HepG2 (cell line): ENCODE data around the gene GEMIN8. TPM values are rescaled to one million over a fixed set of nuclear protein-coding genes. Genes with fewer than 3 reads are reported as not detected.
A peak's percentile ranks its signal among the peaks of the same experiment; 100 is the strongest.

ENCODE experiments used
- AGO2 ChIP-seq: fragments of 200-400 bp; formaldehyde crosslinking; optimal IDR thresholded peaks from 2 replicates; pipeline ENCODE3; 2017; ENCODE audit warnings: mild to moderate bottlenecking, low read depth, low read length, moderate library complexity
- ATF2 ChIP-seq: sonication (generic); formaldehyde crosslinking; IDR thresholded peaks from 2 replicates; pipeline ENCODE4 v1.4.0; 2020; ENCODE audit warnings: missing genetic modification reagents
- GLI4 ChIP-seq: sonication (generic); formaldehyde crosslinking; IDR thresholded peaks from 2 replicates; pipeline ENCODE4 v1.5.1; 2020; ENCODE audit warnings: missing genetic modification reagents, mild to moderate bottlenecking, moderate library complexity, borderline replicate concordance
- GMEB2 ChIP-seq: IDR thresholded peaks from 2 replicates; pipeline ENCODE4 v1.6.1; 2016; ENCODE audit warnings: missing biosample characterization, missing genetic modification reagents, low read depth
- KDM5B ChIP-seq: sonication (generic); formaldehyde crosslinking; IDR thresholded peaks from 2 replicates; pipeline ENCODE4 v1.4.0; 2020; ENCODE audit warnings: missing genetic modification reagents, mild to moderate bottlenecking, borderline replicate concordance
- NFAT5 ChIP-seq: sonication (generic); formaldehyde crosslinking; IDR thresholded peaks from 2 replicates; pipeline ENCODE4 v1.4.0; 2020; ENCODE audit warnings: missing genetic modification reagents
- NONO ChIP-seq, 2 experiments: fragments of 450-650 bp in 1 of 2; sonication (generic) in 1 of 2; formaldehyde crosslinking in 1 of 2; IDR thresholded peaks in 1 of 2; conservative IDR thresholded peaks in 1 of 2; 2 replicates each; pipeline versions ENCODE4 v1.6.1 to v1.8.0; 2017 to 2022; ENCODE audit warnings: mild to moderate bottlenecking in 1 of 2, missing genetic modification reagents in 1 of 2, moderate library complexity in 1 of 2
- TRIM22 ChIP-seq: fragments of 450-650 bp; IDR thresholded peaks from 2 replicates; pipeline ENCODE4 v1.6.1; 2017
- ZFP1 ChIP-seq: IDR thresholded peaks from 2 replicates; pipeline ENCODE4 v1.6.1; 2016
- ZGPAT ChIP-seq: IDR thresholded peaks from 2 replicates; pipeline ENCODE4 v1.6.1; 2016; ENCODE audit warnings: mild to moderate bottlenecking
- ZNF136 ChIP-seq: sonication (generic); formaldehyde crosslinking; IDR thresholded peaks from 2 replicates; pipeline ENCODE4 v1.8.1; 2022; ENCODE audit warnings: low read depth, mild to moderate bottlenecking, moderate library complexity, missing genetic modification reagents
- ZNF501 ChIP-seq: sonication (generic); formaldehyde crosslinking; IDR thresholded peaks from 2 replicates; pipeline ENCODE4 v1.5.1; 2020; ENCODE audit warnings: mild to moderate bottlenecking, moderate library complexity, missing genetic modification reagents
- ZNF598 ChIP-seq: sonication (generic); formaldehyde crosslinking; IDR thresholded peaks from 2 replicates; pipeline ENCODE4 v1.5.1; 2020; ENCODE audit warnings: mild to moderate bottlenecking, missing genetic modification reagents, borderline replicate concordance
- ZNF724P ChIP-seq: sonication (generic); formaldehyde crosslinking; IDR thresholded peaks from 2 replicates; pipeline ENCODE4 v1.8.0; 2022; ENCODE audit warnings: missing genetic modification reagents, borderline replicate concordance
- ZNF782 ChIP-seq: sonication (generic); formaldehyde crosslinking; IDR thresholded peaks from 2 replicates; pipeline ENCODE4 v1.4.0; 2020; ENCODE audit warnings: missing genetic modification reagents, mild to moderate bottlenecking, borderline replicate concordance
- ZNF891 ChIP-seq: sonication (generic); formaldehyde crosslinking; IDR thresholded peaks from 2 replicates; pipeline ENCODE4 v1.5.0; 2020; ENCODE audit warnings: mild to moderate bottlenecking, missing genetic modification reagents
- ZSCAN30 ChIP-seq: sonication (generic); formaldehyde crosslinking; IDR thresholded peaks from 2 replicates; pipeline ENCODE4 v1.5.0; 2020; ENCODE audit warnings: mild to moderate bottlenecking, missing genetic modification reagents
- polyA plus RNA-seq, 8 experiments: library from polyadenylated mRNA; depleted of rRNA in 3 of 8; stranded (reverse) in 7 of 8; unstranded in 1 of 8; fragments of >200 nt; fragmentation: Illumina TruSeq in 4 of 8; extraction: Trizol in 4 of 8; gene quantifications; 2 replicates each; pipeline versions ENCODE4 v1.2.1 to v1.2.3, GENCODE V29; 2011 to 2016; ENCODE audit warnings: low read depth in 4 of 8, missing spikeins in 1 of 8, mixed read lengths in 1 of 8; ENCODE audit not compliant: insufficient read depth in 1 of 8
- total RNA-seq, 5 experiments: library from RNA; depleted of rRNA; stranded (reverse); fragments of >200 nt; fragmentation: Illumina TruSeq; extraction: Trizol; gene quantifications; 2 replicates each; pipeline ENCODE4 v1.2.3, GENCODE V29; 2016; ENCODE audit warnings: low read depth in 1 of 5

GEMIN8 gene
- total and polyA plus RNA-seq, 2 of the 13 experiments (the other 11 are each of a cell fraction or from before 2014, with no cell fraction given) = 9.7 to 23.7 TPM

GRCh38 chrX:14029425-14030173 lies at the start of gene GEMIN8 (continued):
- TF ChIP-seq GLI4 (CRISPR knock-in tag) = no peak
- peak; percentile 33; the same call in 1 of the 2 replicates for TF ChIP-seq GMEB2 (CRISPR knock-in tag)
- no peak for TF ChIP-seq ZNF891
- TF ChIP-seq NFAT5 (CRISPR knock-in tag) = no peak
- TF ChIP-seq ATF2 (CRISPR knock-in tag) = peak; percentile 32; the same call in 1 of the 2 replicates
- no peak for TF ChIP-seq ZSCAN30 (CRISPR knock-in tag)
- peak; percentile 81; the same call in 1 of the 2 replicates for TF ChIP-seq ZGPAT (CRISPR knock-in tag)
- TF ChIP-seq ZNF598 (CRISPR knock-in tag) = no peak
- TF ChIP-seq ZNF501 (CRISPR knock-in tag) = no peak
- no peak for TF ChIP-seq NONO (IDR thresholded peaks at IDR 0.05)
- peak; percentile 65; the same call in 1 of the 2 replicates for TF ChIP-seq NONO (CRISPR knock-in tag; conservative IDR thresholded peaks at IDR 0.05)
- no peak for TF ChIP-seq TRIM22
- no peak for TF ChIP-seq AGO2
- TF ChIP-seq ZFP1 (CRISPR knock-in tag) = 0 out of 2 replicates have a peak, but pooled peaks have one; percentile 25
- peak; percentile 46; the same call in 1 of the 2 replicates for TF ChIP-seq KDM5B
- TF ChIP-seq ZNF724P (CRISPR knock-in tag) = no peak
- no peak for TF ChIP-seq ZNF782
- TF ChIP-seq ZNF136 (CRISPR knock-in tag) = no peak
